HG02870 (cell line): ENCODE data around the gene ARHGAP24.
"Not testable (repeated sequence)": the region's sequence is repeated elsewhere in the genome, so short reads cannot be mapped to it uniquely, and the experiment has no call there.

ENCODE experiments used
- ATAC-seq: cut with Tn5 transposase; IDR thresholded peaks from one replicate; pipeline ENCODE4 v1.9.1; 2021; ENCODE audit warnings: mild to moderate bottlenecking, moderate library complexity; ENCODE audit not compliant: unreplicated experiment

The ARHGAP24 gene

GRCh38 chr4:85836588-85837438 lies 361.9 kb downstream of the ARHGAP24 start:
- no peak for ATAC-seq

- no peak for ATAC-seq
These were observed 362.4 kb downstream of the ARHGAP24 start for GRCh38 chr4:85837439-85837733.

DNA sequence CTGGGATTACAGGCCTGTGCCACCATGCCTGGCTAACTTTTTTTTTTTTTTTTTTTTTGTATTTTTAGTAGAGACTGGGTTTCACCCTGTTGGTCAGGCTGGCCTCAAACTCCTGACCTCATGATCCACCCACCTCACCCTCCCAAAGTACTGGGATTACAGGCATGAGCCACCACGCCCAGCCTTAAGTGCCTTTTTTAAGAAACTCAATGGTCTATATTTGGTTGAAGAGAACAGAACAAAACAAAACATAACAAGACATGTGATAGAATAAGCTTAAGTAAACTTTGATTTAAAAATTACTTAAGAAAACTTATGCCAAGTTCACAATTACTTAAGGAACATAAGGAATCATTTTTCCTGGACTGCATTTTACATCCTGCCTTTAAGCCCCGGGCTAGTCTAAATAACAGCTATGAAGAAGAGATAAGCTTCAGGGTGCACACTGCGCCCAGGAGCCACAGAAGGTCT lies 365.1 kb downstream of the ARHGAP24 start:
- not testable (repeated sequence) for ATAC-seq

DNA sequence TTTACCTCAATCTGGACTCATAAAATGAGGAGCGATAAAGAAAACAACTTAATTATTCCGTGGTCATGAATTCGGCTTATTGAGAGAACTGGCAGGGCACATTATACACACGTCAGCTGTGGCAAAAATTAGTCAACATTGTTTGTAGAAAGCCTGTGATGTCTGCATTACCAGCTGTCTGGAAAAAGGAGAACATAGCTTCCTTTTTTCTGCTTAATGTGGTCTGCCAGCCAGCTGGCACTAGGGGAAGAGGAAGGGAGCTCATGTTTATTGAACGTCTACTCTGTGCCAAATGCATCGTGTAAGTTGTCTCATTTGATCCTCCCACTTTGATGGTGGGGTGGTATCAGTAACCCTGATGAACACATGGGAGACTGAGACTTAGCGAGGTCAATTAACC lies 367.6 kb downstream of the ARHGAP24 start:
- no peak for ATAC-seq

GRCh38 chr4:85853740-85854139 lies 378.8 kb downstream of the ARHGAP24 start:
- not testable (repeated sequence) for ATAC-seq

DNA sequence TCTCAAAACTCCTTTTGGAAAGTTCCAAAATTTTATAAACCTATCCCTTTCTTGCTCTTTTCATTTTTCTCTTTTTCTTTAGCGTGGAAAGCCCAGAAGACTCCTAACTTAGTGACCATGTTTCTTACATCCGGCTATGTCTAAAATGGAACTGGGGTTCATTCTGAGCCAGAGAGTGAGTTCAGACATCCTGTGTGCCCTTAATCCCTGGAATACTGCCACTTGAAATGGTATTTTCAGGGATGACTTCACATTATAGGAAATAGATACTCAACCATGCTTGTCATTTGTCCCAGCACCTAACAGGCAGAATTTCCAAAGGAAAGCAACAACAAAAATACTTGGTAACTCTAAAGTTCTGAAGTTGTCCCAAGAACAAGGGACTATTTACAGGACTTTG lies 379.6 kb downstream of the ARHGAP24 start:
- ATAC-seq: no peak

DNA sequence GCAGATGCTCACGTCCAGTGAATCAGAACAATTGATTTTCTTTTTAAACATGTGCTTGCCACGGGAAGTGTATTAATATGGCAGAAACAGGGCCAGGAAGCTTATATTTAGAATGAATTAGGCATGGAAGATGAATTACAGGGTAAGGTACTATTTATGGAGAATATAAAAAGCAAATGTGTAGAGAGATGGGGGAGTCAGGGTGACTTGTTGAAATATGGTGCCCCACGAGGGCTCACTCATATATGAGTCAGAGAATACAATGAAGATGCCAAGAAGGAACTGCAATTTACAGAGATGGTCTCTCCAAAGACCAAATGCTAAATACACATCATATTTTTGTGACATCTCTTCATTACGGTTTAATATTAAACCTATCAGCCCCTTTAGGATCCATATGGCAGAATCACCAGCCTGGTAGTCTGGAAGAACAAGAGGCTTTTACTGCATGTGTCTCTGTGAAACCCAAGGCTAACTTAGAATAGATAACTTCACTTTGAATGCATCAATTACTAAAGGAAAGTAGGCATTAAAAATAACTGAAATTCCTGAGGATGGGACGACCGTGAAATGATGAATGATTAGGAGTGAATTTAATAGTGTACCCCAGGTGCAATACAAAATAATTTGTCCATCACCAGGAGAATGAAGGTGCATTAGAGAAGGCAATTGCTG lies 385.3 kb downstream of the ARHGAP24 start:
- ATAC-seq: no peak

GRCh38 chr4:85861064-85861765 lies 386.3 kb downstream of the ARHGAP24 start:
- no peak for ATAC-seq

DNA sequence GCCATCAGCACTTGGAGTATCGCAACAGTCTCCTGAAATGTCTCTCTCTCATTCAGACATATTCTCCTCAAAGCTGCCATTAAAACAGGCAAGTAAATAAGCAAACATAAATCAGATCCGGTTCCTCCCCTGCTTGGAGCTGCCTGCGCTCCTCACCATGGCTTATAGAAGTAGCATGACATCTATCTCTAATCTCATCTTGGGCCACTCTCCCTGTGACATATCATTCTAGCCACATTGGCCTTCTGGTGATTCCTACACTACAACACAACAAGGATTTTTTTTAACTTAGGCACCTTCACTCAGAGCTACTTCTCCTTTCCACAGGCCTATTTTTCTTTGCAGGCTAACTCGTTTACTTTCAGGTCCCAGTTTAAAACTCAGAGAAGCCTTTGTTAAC lies 387.9 kb downstream of the ARHGAP24 start:
- ATAC-seq: no peak

GRCh38 chr4:85864259-85865205 lies 389.6 kb downstream of the ARHGAP24 start:
- no peak for ATAC-seq

DNA sequence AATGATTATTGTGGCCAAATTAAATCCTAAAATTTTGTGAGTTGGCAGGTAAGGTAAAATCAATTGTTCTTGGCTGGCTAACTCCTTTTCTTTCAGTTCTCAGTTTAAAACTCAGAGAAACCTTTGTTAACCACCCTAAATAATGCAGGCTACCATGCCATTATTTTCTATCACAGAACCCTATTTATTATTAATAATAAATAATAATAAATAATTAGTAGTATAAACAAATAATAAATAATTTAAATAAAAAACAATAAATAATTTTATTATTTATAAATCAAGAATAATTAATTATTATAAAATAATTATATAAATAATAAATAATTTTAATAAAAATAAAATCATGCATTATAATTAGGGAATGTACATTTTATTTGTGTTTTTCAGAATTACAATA lies 390.3 kb downstream of the ARHGAP24 start:
- no peak for ATAC-seq

DNA sequence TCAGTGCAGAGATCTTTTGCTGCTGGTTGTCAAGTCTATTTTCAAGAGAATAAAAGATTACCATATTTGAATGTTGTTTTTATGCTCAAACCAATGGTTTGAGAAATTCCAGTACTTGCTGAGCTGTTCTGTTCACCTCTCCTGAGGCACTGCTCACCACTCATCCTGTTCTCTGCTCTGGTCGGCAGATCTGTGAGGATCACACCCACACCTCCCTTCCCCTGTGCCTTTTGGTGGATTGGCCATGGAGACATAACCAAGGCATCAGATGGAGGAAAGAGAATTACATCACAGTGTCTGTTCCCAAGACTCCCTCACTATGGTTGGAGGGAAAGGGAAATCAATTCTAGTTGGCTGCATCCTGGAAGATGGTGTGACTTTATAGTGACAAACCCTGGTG lies 391.6 kb downstream of the ARHGAP24 start:
- no peak for ATAC-seq

GRCh38 chr4:85867271-85867670 lies 392.3 kb downstream of the ARHGAP24 start:
- no peak for ATAC-seq

GRCh38 chr4:85869181-85869580 lies 394.2 kb downstream of the ARHGAP24 start:
- no peak for ATAC-seq

DNA sequence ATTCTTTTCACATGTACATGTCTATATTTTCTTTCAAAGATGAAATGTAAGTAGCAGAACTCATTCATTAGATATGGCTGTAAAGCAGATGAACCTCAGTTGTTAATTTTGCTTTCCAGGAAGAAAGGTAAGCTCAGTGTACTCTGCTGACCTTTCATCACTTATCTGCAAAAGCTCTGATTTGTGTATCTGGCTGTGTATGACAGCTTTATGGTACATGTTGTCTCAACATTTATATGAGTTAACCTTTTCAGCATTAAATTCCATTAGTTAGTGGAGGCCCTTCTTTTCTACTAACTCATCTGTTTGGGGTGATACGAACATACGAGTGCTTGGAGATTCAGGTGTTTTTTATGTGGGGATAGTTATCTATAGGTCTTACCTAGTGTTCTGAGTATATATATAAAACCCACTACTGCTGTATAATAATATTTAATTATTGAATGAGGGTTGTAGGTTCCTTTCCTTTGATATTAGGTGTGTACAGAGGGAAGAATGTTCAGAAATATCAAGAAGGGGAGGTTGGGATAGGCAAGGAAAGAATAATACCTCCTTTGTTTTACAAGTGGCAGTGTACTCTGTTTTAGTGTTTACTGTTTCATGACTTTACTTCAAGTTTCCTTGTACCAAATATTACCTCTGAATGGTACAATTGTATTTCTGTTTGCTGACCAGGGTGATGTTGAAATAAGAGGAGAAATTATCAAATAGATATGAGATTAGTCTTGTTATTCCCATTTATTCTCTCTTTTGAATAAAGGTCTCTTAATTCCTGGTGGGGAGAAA lies 395.5 kb downstream of the ARHGAP24 start:
- no peak for ATAC-seq

GRCh38 chr4:85873566-85873965 lies 398.6 kb downstream of the ARHGAP24 start:
- ATAC-seq: no peak

DNA sequence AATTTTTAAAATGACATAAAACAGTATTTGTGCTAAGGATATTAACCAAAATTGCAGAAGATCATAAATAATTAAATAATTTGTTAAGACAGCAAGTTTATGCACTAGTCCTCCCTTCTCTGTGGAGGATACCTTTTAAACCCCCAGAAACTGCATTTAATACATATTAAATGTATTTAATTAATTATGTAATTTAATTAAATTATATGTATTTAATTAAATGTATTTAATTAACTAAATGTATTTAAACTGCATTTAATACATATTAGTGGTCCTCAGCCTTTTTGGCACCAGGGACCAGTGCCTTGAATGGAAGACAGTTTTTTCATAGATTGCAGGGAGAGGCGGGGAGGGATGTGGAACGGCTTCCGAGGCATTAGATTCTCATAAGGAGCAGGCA lies 404.6 kb downstream of the ARHGAP24 start:
- ATAC-seq: no peak

DNA sequence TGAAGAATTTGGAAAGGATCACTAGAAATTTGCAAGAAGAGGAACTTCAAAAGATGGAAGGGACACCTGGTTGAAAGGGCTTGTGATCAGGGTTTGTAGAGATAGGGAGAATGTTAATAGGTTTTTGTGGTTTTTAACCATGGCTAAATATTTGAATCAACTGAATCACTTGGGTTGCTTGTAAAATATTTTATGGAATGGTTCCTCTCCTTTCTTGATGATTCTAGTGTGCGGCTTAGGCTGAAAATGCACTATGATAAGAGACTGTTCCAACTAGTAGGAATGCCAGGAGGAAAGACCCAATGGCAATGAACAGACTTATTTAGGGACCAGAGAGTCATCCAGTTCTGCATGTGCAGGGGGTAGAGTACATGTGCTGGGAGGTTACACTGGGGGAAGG lies 408.2 kb downstream of the ARHGAP24 start:
- no peak for ATAC-seq

DNA sequence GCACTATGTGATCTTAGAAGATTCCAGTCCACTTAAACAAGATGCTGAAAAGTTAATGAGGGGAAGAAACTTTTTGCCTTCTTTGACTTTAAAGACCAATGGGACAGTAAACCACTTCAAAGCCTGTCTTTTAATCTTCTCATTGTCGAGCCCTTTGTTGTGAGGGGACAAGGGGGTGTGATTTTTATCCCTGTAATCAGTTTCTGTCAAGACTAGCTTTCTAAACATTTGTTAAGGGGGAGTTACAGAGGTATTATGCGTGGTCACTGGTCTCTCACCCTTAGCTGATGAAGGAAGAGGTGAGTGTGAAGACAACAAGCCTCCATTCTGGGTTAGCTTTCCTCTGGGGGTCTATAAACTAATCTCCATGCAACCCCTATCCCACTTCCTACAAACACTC lies 409.3 kb downstream of the ARHGAP24 start:
- no peak for ATAC-seq

DNA sequence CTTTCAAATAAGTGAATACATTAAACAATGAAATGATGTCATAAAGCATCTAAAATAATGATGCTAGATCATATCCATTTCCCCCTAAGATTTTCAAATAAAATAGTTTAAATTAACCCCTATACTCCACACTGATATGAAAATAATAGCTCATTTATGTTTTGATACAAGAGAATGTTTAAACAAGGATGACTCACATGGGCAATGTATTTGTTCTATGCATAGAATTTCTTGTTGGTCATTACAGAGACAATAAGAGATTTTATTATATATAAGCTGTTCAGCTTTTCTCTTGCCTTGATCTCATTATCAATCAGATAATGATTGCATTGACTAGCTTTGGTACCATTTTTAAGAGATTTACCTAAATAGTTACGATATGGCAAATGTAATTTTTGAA lies 411.7 kb downstream of the ARHGAP24 start:
- ATAC-seq: no peak
